NCI-H1694 (cell line): Measurements from ENCODE around the gene DNAJB12.
"Not testable (repeated sequence)": the region's sequence is repeated elsewhere in the genome, so short reads cannot be mapped to it uniquely, and the experiment has no call there.

Experiments used
- DNase-seq: peaks from one replicate; lab custom pipeline; 2025; lab: John Stamatoyannopoulos, UW

DNAJB12 gene

GRCh38 chr10:72331575-72332422, 22.9 kb downstream of the DNAJB12 start:
- DNase-seq = peak; percentile 91

DNA sequence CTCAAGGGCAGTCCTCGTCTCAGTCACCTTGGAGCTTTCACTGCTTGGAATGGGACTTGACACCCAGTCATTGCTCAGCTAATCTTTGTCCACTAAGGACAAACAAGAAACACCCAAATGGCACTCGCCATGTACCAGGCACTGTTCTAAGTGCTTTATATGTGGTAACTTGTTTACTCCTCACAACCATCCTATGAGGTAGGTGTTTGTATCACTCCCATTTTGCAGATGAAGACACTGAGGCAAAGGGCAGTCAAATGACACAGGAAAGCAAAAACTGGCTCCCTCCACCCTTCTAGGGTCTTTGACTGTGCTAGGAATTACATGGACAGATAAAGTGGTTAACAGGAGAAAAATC, 24.7 kb downstream of the DNAJB12 start:
- DNase-seq = no peak

- DNase-seq = no peak
These were observed 25.2 kb downstream of the DNAJB12 start for GRCh38 chr10:72329290-72330068.

- no peak for DNase-seq
These were observed 25.9 kb downstream of the DNAJB12 start for GRCh38 chr10:72328829-72329204.

GRCh38 chr10:72328045-72328828, 26.5 kb downstream of the DNAJB12 start:
- DNase-seq = no peak

DNA sequence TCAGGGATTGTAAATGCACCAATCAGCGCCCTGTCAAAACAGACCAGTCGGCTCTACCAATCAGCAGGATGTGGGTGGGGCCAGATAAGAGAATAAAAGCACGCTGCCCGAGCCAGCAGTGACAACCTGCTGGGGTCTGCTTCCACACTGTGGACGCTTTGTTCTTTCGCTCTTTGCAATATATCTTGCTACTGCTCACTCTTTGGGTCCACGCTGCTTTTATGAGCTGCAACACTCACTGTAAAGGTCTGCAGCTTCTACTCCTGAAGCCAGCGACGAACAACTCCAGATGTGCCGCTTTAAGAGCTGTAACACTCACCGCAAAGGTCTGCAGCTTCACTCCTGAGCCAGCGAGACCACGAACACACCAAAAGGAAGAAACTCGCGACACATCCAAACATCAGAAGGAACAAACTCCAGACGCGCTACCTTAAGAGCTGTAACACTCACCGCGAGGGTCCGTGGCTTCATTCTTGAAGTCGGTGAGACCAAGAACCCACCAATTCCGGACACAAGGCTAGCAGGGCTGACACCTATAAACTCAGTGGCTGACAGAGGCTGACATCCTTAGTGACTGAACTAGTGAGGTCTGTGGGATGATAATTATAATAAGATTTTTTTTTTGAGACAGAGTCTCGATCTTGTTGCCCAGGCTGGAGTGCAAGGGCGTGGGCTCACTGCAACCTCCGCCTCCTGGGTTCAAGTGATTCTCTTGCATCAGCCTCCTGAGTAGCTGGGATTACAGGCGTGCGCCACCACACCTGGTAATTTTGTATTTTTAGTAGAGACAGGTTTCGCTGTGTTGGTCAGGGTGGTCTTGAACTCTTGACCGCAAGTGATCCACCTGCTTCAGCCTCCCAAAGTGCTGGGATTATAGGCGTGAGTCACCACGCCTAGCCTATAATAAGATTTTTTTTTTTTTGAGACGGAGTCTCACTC, 27.8 kb downstream of the DNAJB12 start:
- not testable (repeated sequence) for DNase-seq

DNA sequence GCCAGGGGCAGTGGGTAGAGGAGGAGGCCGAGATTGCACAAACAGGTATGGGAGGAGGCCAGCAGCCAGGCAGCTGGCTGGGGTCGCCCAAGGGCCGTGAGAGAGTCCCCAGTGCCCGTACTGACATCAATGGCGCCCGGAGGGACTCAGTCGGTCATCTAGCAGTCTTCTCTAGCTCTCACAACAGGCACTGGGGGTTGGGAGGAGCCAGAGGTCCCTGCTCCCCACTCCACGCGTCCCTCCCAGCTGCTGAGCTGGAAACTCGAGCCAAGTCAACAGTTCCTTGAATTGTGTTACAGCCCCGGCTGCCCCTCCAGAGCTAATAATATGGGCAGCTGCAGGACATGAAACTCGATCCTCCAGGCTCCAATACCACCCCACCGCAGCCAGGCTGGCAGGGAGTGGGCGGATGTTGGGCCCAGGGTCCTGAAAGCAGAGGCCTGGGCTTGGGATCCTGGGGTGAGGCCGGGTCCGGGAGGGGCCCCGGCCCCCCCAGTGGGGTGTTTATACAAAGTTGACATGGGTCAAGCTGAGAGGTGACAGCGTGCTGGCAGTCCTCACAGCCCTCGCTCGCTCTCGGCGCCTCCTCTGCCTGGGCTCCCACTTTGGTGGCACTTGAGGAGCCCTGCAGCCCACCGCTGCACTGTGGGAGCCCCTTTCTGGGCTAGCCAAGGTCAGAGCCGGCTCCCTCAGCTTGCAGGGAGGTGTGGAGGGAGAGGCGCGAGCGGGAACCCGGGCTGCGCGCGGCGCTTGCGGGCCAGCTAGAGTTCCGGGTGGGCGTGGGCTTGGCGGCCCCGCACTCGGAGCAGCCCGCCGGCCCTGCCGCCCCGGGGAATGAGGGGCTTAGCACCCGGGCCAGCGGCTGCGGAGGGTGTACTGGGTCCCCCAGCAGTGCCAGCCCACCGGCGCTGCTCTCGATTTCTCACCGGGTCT, 29.2 kb downstream of the DNAJB12 start:
- not testable (repeated sequence) for DNase-seq

DNA sequence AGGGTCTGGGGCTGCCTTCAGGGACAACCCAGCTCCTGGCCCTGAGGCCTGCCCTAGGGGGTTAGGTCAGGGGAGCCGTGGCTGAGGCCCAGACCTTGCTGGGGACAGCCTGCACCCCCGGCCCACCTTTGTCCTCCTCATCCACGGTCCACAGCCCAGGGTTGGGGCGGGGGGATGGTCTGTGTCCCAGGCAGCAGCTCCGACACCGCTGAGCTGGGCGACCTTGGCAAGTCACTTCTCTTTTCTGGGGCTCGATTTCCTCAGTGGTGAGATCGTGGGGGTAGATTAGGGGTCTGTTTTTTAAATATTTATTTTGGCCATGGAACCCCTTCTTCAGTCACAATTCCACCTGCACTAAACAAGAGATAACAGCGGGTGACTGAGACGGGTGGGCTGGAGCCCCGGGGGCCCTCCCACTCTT, 30.9 kb downstream of the DNAJB12 start:
- no peak for DNase-seq

GRCh38 chr10:72323108-72323749, 31.5 kb downstream of the DNAJB12 start:
- no peak for DNase-seq

DNA sequence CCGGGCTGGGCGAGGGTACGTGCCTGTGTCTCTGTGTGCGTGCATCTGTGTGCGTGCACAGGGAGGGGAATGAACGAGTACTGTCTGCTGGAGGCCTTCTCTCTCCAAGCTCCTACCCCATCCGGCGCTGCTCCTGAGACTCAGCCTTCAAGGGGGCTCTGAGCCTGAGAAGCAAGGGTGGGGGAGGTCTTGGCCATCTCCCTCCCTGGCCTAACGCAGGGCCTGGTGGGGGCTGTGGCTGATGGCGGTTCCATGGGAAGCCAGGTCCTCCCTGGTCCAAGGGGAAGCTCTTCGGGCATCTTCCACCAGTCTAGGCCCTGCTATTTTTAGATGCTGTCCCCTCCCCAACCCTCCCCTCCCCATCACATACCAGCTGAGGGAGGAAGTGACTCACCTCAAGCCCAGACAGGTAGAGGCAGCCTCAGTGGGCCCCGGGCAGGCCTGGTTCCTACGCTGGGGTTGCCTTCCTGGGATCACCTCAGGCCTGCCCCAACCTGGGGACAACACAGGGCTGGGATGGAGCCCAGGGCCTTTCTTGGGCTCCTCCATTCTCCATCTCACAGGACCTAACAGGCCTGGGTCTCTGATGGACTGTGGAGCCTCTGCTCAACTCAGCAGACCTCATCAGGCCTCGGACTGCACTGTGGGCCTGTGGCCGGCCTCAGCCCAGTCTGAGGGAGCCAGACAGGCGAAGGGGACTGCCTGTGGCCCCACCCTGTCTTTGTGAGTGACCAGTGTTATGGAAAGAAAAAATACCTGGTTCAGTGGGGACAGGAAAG, 32.2 kb downstream of the DNAJB12 start:
- DNase-seq = no peak

GRCh38 chr10:72322030-72322279, 32.8 kb downstream of the DNAJB12 start:
- no peak for DNase-seq

DNA sequence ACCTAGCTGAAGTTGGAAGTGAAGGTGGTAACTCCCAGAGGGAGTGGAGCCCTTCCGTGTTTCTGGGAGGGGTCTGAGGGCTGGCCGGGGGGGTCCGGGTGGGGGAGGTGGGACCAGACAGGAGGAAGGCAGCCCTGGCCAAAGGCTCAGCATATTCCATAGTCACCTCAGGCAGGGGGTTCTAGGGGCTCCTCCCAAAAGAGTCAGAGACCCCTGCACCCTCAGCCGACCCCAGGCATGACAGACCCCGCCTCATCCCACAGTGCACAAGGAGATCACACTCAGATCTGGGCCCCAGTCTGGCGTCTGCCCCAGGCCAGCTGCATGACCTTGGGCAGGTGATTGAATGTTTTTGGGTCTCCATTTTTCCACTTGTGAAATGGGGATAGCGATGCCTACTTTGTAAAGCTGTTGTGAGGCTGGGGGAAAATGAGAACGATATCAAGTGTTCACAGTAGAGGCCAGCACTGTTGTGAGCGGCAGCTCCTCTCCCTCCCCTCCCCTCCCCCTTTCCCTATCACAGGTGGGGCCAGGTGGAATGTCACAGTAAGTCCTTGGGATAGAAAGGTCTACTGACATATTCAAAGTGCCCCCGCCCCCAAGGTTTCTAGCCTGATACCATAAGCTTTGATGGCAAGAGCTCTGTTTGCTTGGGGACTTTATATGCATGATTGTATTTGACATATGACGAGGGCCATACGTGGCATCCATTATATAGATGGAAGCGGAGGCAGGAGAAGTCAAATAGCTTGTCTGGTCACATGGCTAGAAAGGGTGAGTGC, 33.3 kb downstream of the DNAJB12 start:
- DNase-seq = no peak

DNA sequence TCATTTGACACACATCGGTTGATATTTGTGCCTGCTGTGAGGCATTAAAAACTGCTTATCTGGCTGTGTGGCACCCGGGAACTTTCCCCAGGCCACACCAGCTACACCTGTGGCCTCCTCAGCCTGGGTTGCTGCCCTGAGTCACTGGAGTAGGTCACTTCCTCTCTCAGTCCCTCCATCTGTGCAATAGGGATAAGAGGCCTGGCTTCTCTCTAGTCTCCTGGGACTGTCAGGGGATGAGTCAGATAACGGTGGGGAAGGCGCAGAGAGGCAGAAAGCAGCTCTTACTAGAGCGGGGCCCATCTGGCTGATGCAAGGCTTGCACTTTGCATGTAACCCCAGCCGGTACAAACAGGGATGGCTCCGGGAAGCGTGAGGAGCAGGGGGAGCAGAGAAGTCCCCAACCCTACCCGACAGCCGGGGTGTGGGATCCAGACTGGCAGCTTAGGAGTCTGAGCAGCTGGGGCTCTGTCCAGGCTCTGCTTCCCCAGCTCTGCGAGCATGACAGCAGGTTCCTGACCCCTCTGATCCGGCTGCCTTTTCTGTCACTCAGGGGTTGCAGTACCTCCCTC, 34.0 kb downstream of the DNAJB12 start:
- peak; percentile 91 for DNase-seq

DNA sequence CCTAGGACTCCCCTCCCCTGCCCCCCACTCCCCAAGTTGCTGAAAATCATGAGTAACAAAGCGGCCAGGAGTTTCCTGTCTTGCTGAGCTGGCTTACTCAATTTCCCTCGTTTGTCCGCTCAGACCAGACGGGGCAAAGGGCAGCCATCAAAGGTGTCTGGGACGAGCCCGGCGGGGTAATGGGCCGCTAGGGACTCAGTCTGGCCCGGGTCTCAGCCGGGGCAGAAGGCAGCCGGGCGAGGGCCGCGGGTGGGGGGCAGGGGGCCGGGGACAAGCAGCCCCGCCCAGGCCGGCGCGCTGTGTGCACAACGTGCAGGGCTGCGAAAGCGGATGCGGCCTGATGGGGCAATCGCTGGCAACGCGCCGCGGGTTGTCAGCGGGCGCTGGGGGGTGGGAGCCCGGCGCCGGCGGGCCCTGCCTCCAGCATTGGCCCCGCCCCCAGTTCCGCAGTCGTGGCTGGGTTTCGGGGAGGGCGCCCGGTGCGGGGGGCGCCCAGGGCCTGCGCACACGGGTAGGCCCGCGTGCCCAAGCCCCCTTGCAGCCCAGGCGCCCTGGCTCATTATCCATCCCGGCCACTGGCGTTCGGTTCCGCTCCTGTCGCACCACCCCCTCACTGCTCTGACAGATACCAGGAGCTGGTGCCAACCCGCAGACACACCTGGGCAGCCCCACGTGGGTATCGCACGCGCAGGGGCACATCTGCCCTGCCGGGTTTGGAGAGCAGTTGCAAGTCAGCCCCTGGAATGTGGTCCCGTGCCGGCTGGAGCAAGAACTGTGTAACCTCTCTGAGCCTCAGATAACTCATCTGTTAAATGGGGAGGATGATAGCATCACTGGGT, 35.1 kb downstream of the DNAJB12 start:
- DNase-seq = peak; percentile 51

GRCh38 chr10:72318418-72319262, 36.1 kb downstream of the DNAJB12 start:
- DNase-seq = no peak

GRCh38 chr10:72316748-72317435, 37.8 kb downstream of the DNAJB12 start:
- DNase-seq = no peak
